CD4-positive, CD25-positive, alpha-beta regulatory T cell (primary cell): ENCODE data around the gene LGR6. TPM values are rescaled to one million over a fixed set of nuclear protein-coding genes. Genes with fewer than 3 reads are reported as not detected.

ENCODE experiments used
- ATAC-seq, 2 donors: fragments of 150-1000 bp; cut with Tn5 transposase; one replicate each; pipeline ENCODE4 v1.10.0; 2021; ENCODE audit warnings: low read depth in 2 of 2, moderate number of reproducible peaks in 2 of 2, moderate library complexity in 1 of 2
- DNase-seq, 3 donors: peaks; one replicate each; pipeline versions ENCODE4 v3.0.0 to v3.0.0-alpha.2; 2012 to 2022; ENCODE audit warnings: mixed read lengths in 1 of 3
- H3K27ac ChIP-seq: one replicate; pipeline ENCODE4 v1.7.0; 2013; ENCODE audit warnings: mild to moderate bottlenecking, low read length; ENCODE audit not compliant: insufficient read depth, poor library complexity, severe bottlenecking
- H3K27me3 ChIP-seq: one replicate; pipeline ENCODE4 v1.7.0; 2013; ENCODE audit warnings: low read length; ENCODE audit not compliant: control insufficient read depth, insufficient read depth
- H3K36me3 ChIP-seq: one replicate; pipeline ENCODE4 v1.7.0; 2013; ENCODE audit warnings: mild to moderate bottlenecking, low read length, moderate library complexity; ENCODE audit not compliant: control insufficient read depth, insufficient read depth
- H3K4me1 ChIP-seq: 2 replicates; pipeline ENCODE4 v1.7.0; 2013; ENCODE audit warnings: mild to moderate bottlenecking, low read length; ENCODE audit not compliant: insufficient read depth, control insufficient read depth, poor library complexity, severe bottlenecking
- H3K4me3 ChIP-seq: one replicate; pipeline ENCODE4 v1.7.0; 2013; ENCODE audit warnings: low read depth, mild to moderate bottlenecking, low read length, moderate library complexity
- H3K9me3 ChIP-seq, 2 experiments: 1 replicate in 1 of 2; 2 replicates in 1 of 2; pipeline ENCODE4 v1.7.0; 2013; ENCODE audit warnings: low read length in 2 of 2, mild to moderate bottlenecking in 1 of 2, moderate library complexity in 1 of 2; ENCODE audit not compliant: control insufficient read depth in 2 of 2
- H3K27ac Mint-ChIP-seq, 3 donors: one replicate each; pipeline ENCODE4 v1.8.0; 2020 to 2022; ENCODE audit warnings: mild to moderate bottlenecking in 3 of 3, mixed read lengths in 3 of 3, moderate library complexity in 2 of 3
- H3K27me3 Mint-ChIP-seq: one replicate; pipeline ENCODE4 v1.8.0; 2022; ENCODE audit warnings: mild to moderate bottlenecking, mixed read lengths
- H3K36me3 Mint-ChIP-seq: one replicate; pipeline ENCODE4 v1.8.0; 2020; ENCODE audit warnings: mixed read lengths
- H3K4me1 Mint-ChIP-seq, 4 donors: one replicate each; pipeline ENCODE4 v1.8.0; 2020 to 2022; ENCODE audit warnings: mixed read lengths in 4 of 4, mild to moderate bottlenecking in 1 of 4
- H3K4me3 Mint-ChIP-seq, 4 donors: one replicate each; pipeline ENCODE4 v1.8.0; 2020 to 2022; ENCODE audit warnings: mild to moderate bottlenecking in 4 of 4, mixed read lengths in 4 of 4, moderate library complexity in 3 of 4
- H3K9me3 Mint-ChIP-seq, 7 donors: one replicate each; pipeline ENCODE4 v1.8.0; 2020 to 2022; ENCODE audit warnings: mixed read lengths in 7 of 7, mild to moderate bottlenecking in 3 of 7, moderate library complexity in 2 of 7
- polyA plus RNA-seq, 4 donors: library from polyadenylated mRNA; unstranded; fragments of 300-500 nt; fragmentation: Illumina TruSeq; gene quantifications; one replicate each; pipeline ENCODE4 v1.2.3, GENCODE V29; 2021
- total RNA-seq: library from RNA; stranded (reverse); gene quantifications from one replicate; pipeline ENCODE4 v1.2.3, GENCODE V29; 2022

The LGR6 gene
- total and polyA plus RNA-seq, 5 donors from 2014 or later, result 0.16 to 0.87 (median 0.30) TPM

DNA sequence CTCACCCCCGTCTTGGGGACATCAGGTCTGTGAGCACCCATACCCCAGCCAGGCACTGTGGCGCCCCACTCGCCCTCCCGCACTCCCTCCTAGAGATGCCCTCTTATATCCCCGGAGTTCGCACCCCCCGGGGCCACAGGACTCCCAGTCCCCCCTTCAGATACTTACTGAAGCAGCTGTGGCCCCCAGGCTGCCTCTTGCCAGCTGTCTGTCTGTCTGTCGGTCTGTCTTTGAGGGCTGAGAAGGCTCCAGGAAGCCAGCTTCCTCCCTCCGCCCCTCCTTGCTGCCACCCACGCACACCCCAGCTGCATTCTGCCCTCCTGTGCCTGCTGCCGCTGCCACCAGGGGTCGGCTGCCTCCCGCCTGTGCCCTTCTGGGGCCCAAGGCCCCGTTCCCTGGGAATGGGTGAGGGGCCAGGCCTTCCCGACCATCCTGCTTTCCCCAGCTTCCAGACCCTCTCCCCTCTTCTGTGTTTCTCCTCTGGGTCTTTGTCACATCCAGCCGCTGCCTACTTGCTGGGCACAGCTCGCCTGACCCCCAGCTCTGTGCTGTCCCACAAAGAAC, 33.1 kb upstream of the LGR6 start, which contains the start of gene PTPN7:
Gene PTPN7 (minus strand): TSS at position 226 of the 564 bp plus-strand sequence. CDS start 1,200 bp downstream, outside the sequence.
- peaks cover 7 to 98% (median 64%) of the 10 kb centered on the region in 4 donors for H3K4me1 Mint-ChIP-seq
- H3K9me3 Mint-ChIP-seq, result no peaks in the 10 kb centered on the region
- ATAC-seq (peak; percentile 68 to 73), DNase-seq (peak; percentile 62 to 87 (median 77))
- Histone ChIP-seq H3K4me1 (peaks cover 100% of the 10 kb centered on the region), H3K27ac (peak within 1 kb of the TSS; percentile 93), H3K4me3 (peak within 1 kb of the TSS; percentile 89), H3K36me3 (peaks cover 17% of the 10 kb centered on the region), H3K9me3 (no peaks in the 10 kb centered on the region), H3K27me3 (no peaks in the 10 kb centered on the region)
- H3K27me3 Mint-ChIP-seq, result peaks cover 4% of the 10 kb centered on the region
- peak within 1 kb of the TSS; percentile 98 to 100 (median 99) for H3K27ac Mint-ChIP-seq
- H3K4me3 Mint-ChIP-seq, result peak within 1 kb of the TSS; percentile 90 to 99 (median 98)
- H3K36me3 Mint-ChIP-seq, result peaks cover 9% of the 10 kb centered on the region

DNA sequence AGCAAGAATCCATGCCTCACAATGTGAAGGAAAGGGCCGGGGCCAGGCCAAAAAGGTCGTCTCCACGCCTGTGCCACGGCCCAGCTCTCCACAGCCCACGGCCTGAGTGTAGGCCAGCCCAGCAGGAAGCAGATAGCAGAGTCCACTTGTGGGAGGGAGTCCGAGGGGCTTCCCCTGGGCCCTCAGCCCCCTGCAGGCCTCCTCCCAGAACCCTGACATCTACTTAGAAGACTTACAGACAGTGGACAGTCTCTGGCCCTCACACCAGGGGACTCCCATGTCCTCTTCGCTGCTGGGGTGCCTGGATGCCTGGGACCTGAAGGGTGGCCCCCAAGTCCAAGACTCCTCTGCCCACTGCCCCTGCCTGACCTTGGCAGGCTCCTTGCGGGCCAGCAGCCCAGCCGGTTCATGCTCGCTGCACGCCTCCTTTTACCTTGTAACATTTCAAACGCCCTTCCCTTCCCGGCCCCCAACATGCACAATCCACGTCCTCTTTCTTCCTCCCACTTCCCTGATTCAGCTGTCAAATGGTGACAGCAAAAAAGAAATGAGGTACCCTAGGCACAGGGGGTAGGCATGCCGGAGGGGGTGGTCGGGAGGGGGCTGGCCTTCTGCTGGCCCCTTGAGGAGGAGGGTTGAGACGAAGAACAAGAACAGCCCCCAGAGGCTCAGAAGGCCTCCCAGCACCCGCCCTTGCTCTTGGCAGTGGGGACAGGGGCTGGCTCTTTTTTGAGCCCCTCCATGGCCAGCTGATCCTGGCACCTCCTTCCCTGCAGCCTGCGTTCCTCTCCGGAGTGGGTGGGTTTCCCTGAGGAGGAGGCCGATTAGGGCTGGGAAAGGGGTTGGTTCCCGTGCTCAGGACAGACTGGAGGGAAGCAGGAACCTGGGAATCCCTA, 32.2 kb upstream of the LGR6 start:
- Histone ChIP-seq H3K27ac (peak overlapping the region; percentile 93), H3K36me3 (peaks cover 9% of the 10 kb centered on the region), H3K4me1 (peaks cover 99% of the 10 kb centered on the region), H3K27me3 (no peaks in the 10 kb centered on the region), H3K4me3 (peak overlapping the region; percentile 89), H3K9me3 (no peaks in the 10 kb centered on the region)
- Mint-ChIP-seq H3K9me3 (no peaks in the 10 kb centered on the region), H3K36me3 (peaks cover 3% of the 10 kb centered on the region), H3K4me3 (peak overlapping the region; percentile 90 to 99 (median 98)), H3K27ac (peak overlapping the region; percentile 92 to 100 (median 98)), H3K27me3 (peaks cover 4% of the 10 kb centered on the region), H3K4me1 (peaks cover 0 to 99% (median 57%) of the 10 kb centered on the region in 4 donors)
- ATAC-seq, result no peak
- peak in 1 of 3 donors; percentile 20 for DNase-seq

- H3K4me3 Mint-ChIP-seq, result peak overlapping the region; percentile 90 to 99 (median 98)
- no peaks in the 10 kb centered on the region for H3K27me3 ChIP-seq
- H3K4me1 ChIP-seq, result peaks cover 92% of the 10 kb centered on the region
- no peaks in the 10 kb centered on the region for H3K9me3 ChIP-seq
- peaks cover 5% of the 10 kb centered on the region for H3K36me3 ChIP-seq
- ATAC-seq (no peak), DNase-seq (peak; percentile 22 to 64 (median 38))
- peak overlapping the region; percentile 93 for H3K27ac ChIP-seq
- no peaks in the 10 kb centered on the region for H3K9me3 Mint-ChIP-seq
- peak overlapping the region; percentile 90 to 100 (median 92) for H3K27ac Mint-ChIP-seq
- H3K4me3 ChIP-seq, result no peak overlapping the region
- H3K36me3 Mint-ChIP-seq, result peaks cover 3% of the 10 kb centered on the region
- peaks cover 4% of the 10 kb centered on the region for H3K27me3 Mint-ChIP-seq
- H3K4me1 Mint-ChIP-seq, result peaks cover 0 to 99% (median 56%) of the 10 kb centered on the region in 4 donors
These were observed 31.6 kb upstream of the LGR6 start for GRCh38 chr1:202162047-202162417.

- DNase-seq (peak in 2 of 3 donors; percentile 38 to 60), ATAC-seq (peak in 1 of 2 donors; percentile 20)
- peak overlapping the region; percentile 90 to 99 (median 98) for H3K4me3 Mint-ChIP-seq
- peaks cover 3% of the 10 kb centered on the region for H3K36me3 Mint-ChIP-seq
- peak overlapping the region; percentile 93 for H3K27ac ChIP-seq
- H3K9me3 ChIP-seq, result no peaks in the 10 kb centered on the region
- H3K4me1 ChIP-seq, result peaks cover 86% of the 10 kb centered on the region
- peaks cover 4% of the 10 kb centered on the region for H3K27me3 Mint-ChIP-seq
- peak overlapping the region; percentile 61 for H3K4me3 ChIP-seq
- peaks cover under 1% of the 10 kb centered on the region for H3K36me3 ChIP-seq
- no peaks in the 10 kb centered on the region for H3K27me3 ChIP-seq
- H3K4me1 Mint-ChIP-seq, result peaks cover 0 to 95% (median 52%) of the 10 kb centered on the region in 4 donors
- peak overlapping the region; percentile 90 to 100 (median 94) for H3K27ac Mint-ChIP-seq
- no peaks in the 10 kb centered on the region for H3K9me3 Mint-ChIP-seq
These were observed 30.9 kb upstream of the LGR6 start for GRCh38 chr1:202162418-202163280.

GRCh38 chr1:202163281-202164270, 30.0 kb upstream of the LGR6 start:
- ATAC-seq (no peak), DNase-seq (no peak)
- H3K36me3 Mint-ChIP-seq, result peaks cover 3% of the 10 kb centered on the region
- H3K27ac Mint-ChIP-seq, result peak overlapping the region in 2 of 3 donors; percentile 90 to 96
- Histone ChIP-seq H3K4me1 (peaks cover 77% of the 10 kb centered on the region), H3K27ac (peak overlapping the region; percentile 93), H3K4me3 (peak overlapping the region; percentile 61), H3K27me3 (no peaks in the 10 kb centered on the region), H3K9me3 (no peaks in the 10 kb centered on the region), H3K36me3 (no peaks in the 10 kb centered on the region)
- peaks cover 0 to 86% (median 45%) of the 10 kb centered on the region in 4 donors for H3K4me1 Mint-ChIP-seq
- peak overlapping the region; percentile 54 to 98 (median 94) for H3K4me3 Mint-ChIP-seq
- H3K27me3 Mint-ChIP-seq, result peaks cover 4% of the 10 kb centered on the region
- H3K9me3 Mint-ChIP-seq, result no peaks in the 10 kb centered on the region

- H3K36me3 ChIP-seq, result no peaks in the 10 kb centered on the region
- peaks cover 0 to 77% (median 38%) of the 10 kb centered on the region in 4 donors for H3K4me1 Mint-ChIP-seq
- peak overlapping the region; percentile 90 to 96 (median 94) for H3K27ac Mint-ChIP-seq
- ATAC-seq (peak; percentile 81 to 84), DNase-seq (peak; percentile 72 to 89 (median 87))
- peaks cover 68% of the 10 kb centered on the region for H3K4me1 ChIP-seq
- no peaks in the 10 kb centered on the region for H3K27me3 ChIP-seq
- H3K4me3 Mint-ChIP-seq, result peak overlapping the region; percentile 70 to 90 (median 78)
- peaks cover 4% of the 10 kb centered on the region for H3K27me3 Mint-ChIP-seq
- peaks cover 2% of the 10 kb centered on the region for H3K36me3 Mint-ChIP-seq
- no peaks in the 10 kb centered on the region for H3K9me3 ChIP-seq
- H3K9me3 Mint-ChIP-seq, result no peaks in the 10 kb centered on the region
- H3K4me3 ChIP-seq, result peak overlapping the region; percentile 7
- H3K27ac ChIP-seq, result peak overlapping the region; percentile 62
These were observed 29.1 kb upstream of the LGR6 start for GRCh38 chr1:202164271-202165037.
